HPDE6-E6E7 (cell line): ENCODE measurements around the gene IZUMO1.
"Not testable (repeated sequence)": the region's sequence is repeated elsewhere in the genome, so short reads cannot be mapped to it uniquely, and the experiment has no call there.

ENCODE experiments used
- DNase-seq: peaks from one replicate; pipeline ENCODE4 v3.0.0; 2011; ENCODE audit warnings: missing footprints; ENCODE audit errors: extremely low spot score

The IZUMO1 gene

DNA sequence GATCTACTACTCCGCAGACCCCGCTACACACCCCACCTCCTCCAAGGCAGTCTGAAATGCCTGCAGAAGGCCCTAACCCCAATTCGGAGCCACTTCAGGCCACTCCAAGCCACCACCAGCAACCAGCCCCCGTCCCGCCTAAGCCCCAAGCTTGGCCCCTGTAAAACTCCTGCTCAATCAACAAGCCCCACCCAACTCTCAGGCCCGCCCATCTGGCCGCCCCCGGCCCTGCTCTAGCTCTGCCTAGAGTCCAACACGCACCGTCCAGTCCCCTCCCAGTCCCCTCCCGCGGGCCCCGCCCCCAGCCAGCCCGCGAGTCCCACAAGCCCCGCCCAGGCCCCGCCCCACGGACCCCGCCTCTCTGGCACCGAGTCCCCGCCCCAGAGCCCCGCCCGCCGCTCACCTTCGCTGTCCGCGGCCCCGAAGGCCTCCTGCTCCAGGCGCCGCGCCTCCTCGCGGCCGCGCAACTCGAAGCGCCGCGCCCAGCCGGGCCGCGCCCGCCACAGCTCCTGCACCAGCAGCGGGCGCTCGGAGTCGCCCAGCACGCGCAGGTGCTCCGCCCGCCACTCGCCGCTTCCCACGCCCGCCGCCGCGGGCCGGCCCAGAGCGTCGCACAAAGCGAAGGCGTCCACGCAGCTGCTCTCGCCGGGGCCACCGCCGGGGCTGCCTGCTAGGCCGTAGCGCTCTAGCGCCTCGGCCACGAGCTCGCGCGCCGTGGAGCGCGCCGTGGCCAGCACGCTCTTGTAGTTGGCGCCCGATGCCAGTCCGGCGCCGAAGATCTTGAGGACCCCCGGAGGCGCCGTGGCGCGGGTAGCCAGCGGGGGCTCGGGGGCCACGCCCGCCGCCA, 7.9 kb downstream of the IZUMO1 start:
- peak; percentile 91 for DNase-seq

DNA sequence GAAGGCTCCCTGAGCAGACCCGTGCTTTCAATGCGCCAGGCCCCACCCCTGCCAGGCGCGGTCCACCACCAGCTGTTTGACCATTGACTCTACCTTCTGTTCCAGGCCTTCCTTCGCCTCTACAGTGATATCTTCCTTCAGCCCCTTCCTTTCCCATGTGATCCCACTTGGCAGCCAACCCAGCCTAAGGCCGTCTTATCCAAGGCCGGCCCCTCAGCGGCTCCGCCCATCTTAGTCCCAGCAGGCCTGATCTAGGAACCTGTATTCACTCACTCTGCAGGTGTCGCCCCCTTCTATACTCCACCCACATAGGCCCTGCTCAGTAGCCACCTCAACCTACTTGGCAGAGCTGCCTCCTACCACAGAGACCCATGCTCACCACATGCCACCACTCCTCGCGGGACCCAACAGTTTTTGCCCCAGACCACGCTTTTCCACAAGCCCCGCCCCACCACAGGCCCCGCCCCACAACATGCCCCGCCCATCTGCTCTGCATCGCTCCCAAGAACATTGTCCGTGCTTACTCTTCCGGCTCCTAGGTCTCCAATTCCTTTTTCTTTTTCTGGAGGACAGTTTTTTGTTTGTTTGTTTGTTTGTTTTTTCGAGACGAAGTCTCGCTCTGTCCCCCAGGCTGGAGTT, 9.2 kb downstream of the IZUMO1 start:
- DNase-seq, result no peak

GRCh38 chr19:48735031-48735615, 11.6 kb downstream of the IZUMO1 start:
- DNase-seq, result no peak

DNA sequence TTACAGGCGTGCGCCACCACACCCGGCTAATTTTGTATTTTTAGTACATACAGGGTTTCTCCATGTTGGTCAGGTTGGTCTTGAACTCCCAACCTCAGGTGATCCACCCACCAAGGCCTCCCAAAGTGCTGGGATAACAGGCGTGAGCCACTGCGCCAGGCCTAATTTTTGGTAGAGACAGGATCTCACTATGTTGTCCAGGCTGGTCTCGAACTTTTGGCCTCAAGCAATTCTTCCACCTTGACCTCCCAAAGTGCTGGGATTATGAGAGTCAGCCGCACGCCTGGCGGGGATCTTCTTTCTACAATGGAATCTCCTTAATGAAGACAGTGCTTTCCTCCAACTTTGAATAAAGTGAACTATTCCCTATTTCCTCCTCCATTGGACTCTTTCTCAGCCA, 12.1 kb downstream of the IZUMO1 start:
- DNase-seq, result no peak

DNA sequence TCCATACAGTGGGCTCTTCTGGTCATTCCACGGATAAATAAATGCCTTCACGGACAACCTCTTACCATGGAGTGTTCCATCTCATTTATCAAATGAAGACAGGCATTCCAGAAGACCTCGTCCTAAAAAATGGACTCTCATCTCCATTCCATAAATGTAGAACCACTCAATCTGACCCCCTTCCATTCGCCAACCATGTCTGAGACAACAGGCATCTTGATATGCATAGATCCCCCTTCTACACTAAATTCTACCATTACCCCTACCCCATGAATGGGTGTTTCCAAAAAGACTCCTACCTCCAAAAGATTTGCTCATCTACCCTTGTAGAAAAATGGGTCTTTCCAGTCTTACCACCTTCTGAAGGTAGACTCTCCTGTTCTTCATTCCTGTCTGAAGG, 15.3 kb downstream of the IZUMO1 start:
- DNase-seq, result no peak

DNA sequence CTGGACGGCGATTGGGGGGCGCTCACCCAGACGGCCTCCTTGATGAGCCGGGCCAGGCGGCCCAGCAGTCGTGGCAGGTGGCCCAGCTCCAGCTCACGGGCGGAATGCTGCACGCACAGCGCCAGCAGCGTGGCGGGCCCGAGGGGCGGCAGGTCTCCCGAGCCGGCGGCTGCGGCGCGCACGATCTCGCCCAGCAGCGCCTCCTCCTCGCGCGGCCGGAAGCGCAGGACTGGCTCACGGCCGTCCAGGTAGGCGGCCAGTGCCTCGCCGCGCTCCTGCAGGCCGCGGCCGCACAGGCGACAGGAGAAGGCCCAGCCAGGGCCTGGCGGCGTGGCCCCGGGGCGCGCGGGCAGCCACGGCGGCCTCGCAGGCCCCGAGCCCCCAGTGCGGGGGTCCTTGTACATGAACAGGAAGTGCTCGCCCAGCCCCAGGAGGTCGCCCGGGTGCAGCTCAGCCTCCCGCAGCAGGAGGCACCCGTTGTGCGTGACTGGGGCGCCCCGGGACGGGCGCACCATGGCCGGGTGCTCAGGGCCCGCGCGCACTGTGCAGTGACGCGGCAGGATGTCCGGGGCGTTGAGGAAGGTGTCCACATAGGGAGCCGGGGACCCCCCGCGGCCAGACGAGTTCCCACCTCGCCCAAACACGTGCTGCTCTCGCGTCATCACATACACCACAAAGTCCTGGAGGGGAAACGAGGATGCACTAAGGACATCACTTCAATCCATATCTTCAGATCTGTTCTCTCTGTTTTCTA, 17.6 kb downstream of the IZUMO1 start:
- no peak for DNase-seq

DNA sequence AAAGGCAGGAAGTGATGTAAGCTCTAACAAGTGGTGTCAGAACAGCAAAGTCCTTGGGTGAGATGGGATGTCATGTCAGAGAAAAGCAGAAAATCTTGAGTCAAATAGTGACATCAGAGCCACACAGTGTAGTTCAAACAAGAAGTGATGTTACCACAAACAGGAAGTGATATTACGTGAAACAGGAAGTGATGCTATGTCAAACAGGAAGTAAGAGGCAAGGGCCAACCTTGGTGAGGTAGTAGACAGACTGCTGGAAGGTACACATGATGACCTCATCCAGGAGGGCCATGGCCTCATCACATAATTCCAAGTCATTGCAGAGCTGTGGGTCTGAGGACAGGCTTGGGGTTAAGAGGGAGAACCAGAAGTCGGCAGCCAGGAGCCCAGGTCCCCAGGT, 20.2 kb downstream of the IZUMO1 start:
- no peak for DNase-seq

- no peak for DNase-seq
These were observed 21.6 kb downstream of the IZUMO1 start for GRCh38 chr19:48724796-48725753.

DNA sequence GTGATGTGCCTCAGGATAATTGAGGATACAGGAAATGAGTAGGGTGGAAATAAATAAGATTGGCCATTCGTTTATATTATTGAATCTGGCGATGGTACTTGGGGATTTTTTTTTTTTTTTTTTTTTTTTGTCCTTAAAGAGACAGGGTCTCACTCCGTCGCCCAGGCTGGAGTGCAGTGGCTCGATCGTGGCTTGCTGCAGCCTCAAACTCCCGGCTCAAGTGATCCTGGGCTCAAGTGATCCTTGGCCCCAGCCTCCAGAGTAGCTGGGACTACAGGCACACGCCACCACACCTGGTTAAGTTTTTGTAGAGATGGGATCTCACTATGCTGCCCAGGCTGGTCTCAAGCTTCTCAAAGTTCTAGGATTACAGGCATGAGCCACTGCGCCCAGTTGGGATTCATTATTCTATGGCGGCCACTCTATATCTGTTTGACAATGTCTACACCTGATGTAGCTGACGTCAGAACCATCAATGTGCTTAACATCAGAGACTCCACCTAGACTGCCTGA, 24.5 kb downstream of the IZUMO1 start:
- DNase-seq, result no peak

GRCh38 chr19:48720613-48721296, 26.0 kb downstream of the IZUMO1 start:
- DNase-seq, result peak; percentile 75

DNA sequence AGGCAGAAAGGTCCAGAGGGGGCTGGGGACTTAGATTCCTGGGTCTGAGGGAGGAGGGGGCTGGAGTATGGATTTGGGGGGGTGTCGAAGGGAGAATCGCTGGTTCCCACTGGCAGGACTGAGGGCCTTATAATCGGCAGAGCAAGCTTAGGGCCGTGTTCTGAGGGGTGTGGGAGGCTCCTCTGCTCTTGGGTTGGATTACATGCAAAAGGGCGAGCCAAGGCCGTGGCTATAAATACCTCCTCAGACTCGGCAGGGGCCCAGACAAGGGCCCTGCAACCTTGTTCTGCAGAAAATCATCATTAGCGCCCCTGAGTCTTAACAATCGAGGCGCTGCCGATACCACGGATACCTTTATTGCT, 26.5 kb downstream of the IZUMO1 start:
- DNase-seq, result no peak

DNA sequence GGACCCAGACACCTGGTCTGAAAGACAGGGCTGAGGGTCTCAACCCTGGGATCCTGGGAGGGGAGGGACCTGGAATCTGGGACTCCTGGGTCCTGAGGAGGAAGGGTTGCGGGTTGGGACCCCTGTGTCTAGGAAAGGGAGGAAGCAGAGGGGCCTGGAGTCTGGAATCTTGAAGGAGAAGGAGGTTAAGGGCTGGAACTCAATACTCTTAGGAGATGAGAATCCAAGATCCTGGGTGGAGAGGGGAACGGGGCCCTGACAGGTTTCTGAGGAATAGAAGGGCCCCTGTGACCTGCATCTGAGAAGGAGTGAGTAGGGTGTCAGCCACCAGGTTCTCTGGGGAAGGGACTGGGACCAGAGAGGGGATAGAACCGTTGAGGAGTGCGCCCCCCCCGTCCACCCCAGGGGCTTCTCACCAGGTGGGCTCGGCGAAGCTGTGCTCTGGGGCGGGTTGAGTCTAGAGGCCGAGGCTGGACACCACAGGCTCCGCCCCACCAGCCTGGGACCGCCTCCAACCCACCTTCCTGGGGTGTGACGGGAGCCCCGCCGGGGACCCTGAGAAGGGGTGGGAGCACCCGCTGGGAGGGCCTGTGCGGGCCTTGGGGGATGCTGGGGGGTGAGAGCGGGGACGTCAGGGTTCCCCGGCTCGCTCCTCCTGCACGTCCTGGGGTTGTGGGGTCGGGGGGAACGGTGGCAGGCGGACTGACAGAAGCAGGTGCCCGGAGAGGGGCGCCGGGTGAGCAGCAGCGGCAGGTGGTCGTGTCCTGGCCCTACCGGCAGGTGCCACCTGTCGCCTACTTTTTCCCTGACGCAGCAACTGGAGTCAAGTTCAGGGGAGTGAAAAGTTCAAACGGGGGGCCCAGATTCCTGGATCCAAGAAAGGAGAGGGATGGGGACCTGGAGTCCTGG, 27.2 kb downstream of the IZUMO1 start, which contains the start of gene MAMSTR:
Gene MAMSTR (minus strand): TSS at position 463 of the 909 bp plus-strand sequence. CDS start 694 bp downstream, outside the sequence.
- no peak for DNase-seq

GRCh38 chr19:48718711-48719231, 27.9 kb downstream of the IZUMO1 start:
- no peak for DNase-seq

DNA sequence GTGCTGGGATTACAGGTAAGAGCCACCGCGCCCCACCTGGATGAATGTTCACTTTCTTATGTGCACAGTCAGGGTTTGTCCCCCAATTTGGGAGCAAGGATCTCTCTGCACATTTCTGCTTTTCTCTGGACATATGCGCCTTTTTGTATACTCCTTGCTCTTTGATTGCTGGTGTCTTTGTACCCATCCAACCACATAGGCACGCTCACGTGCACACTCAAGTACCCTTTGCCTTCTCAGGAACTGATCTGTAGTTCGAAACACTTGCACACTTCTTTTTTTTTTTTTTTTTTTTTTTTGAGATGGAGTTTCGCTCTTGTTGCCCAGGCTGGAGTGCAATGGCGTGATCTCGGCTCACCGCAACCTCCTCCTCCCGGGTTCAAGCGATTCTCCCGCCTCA, 28.6 kb downstream of the IZUMO1 start:
- not testable (repeated sequence) for DNase-seq

DNA sequence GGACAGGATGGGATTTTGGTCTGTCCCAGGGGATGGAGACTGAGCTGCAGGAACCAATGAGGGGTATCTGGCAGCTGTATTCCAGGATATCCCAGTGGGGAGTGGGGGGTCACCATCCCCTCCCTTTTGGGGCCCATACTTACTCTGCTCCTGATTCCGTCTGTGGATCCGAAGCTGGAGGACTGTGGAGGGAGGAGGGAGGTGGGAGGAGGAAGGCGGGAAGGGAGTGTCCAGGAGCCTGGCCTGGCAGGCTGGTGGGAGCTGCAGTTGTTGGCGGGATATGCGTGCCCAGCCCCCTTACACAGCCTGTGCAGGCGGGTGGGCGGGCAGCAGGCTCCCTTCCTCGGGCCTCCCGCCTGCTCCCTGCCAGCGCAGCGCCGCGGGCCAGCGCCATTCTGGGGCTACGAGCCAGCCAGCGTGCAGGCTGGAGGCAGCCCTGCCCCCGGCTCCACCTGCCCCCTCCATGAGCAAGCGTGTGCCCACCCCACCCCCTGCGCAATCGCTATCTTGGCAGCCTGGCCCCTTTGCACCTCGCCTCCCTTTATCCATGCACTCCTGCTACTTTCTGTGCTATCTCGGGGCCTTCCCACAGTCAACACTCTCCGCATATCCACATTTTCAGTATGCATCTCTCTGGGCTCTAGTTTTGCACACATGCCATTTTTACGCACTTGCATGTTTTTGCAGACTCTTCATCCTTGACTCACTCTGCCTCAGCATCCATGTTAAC, 30.0 kb downstream of the IZUMO1 start:
- DNase-seq, result no peak

- no peak for DNase-seq
These were observed 31.0 kb downstream of the IZUMO1 start for GRCh38 chr19:48715681-48716171.

DNA sequence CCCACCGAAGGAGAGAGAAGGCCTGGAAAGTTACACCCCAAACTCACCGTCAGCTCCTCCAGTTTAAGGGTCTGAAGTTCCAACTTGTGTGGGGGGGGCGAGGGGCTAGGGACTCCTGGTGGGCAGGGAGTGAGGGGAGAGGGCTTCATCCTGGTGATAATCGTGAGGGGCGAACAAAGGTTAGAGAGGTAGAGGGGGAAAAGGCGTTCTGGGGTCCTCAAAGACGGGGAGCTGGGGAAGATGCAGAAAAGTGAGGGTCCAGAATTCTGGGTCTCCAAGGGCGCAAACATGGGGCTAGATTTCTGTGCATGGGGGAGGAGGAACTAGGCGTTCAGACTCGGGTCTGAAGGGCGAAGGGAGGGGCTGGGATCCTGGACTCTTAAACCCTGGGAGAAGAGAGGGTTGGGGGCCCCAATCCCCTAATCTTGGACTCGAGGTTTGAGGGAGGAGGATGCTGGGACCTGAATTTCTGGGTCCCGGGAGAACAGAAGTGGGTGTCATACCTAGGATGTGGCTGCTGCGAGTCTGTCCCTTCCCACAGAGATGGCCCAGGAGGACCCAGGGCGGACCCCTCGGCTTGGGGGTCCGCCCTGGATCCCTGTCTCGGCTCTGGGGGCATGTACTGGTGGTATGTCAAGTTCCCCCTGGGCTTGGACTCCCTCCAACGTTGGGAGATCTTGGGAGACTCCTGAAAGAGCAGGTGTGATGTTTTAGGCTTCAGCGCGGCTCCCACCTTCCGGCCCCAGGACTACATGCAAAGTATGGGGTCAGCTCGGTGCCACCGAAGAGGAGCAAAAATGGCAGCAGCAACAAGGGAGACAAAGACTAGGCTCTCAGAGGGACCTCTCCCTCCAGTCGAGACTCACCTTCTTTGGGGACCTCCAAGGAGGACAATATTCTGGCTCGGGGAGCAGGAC, 31.7 kb downstream of the IZUMO1 start:
- DNase-seq, result no peak
